Loucy (cell line): ENCODE results near the gene PIK3C3.

ENCODE experiments used
- CTCF ChIP-seq: fragments of 200-600 bp; sonication (generic); conservative IDR thresholded peaks from 2 replicates; pipeline ENCODE4 v1.5.1; 2014; ENCODE audit warnings: mild to moderate bottlenecking, antibody characterized with exemption, low read length
- EZH2phosphoT487 ChIP-seq: fragments of 200-600 bp; IDR thresholded peaks from 2 replicates; pipeline ENCODE4 v1.6.1; 2018; ENCODE audit warnings: antibody characterized with exemption, mild to moderate bottlenecking, moderate library complexity, borderline replicate concordance

- TF ChIP-seq CTCF (peak; percentile 42), EZH2phosphoT487 (no peak)
Observed at GRCh38 chr18:41975284-41975683, 20.2 kb downstream of the PIK3C3 start.
